Choroid plexus epithelial cell (primary cell): ENCODE results near the gene GAB4.

ENCODE experiments used
- DNase-seq: peaks from one replicate; pipeline ENCODE4 v3.0.0-alpha.2; 2010; ENCODE audit warnings: low read depth
- H3K4me3 ChIP-seq: 2 replicates; pipeline ENCODE4 v1.5.1; 2011; ENCODE audit warnings: low read depth, mild to moderate bottlenecking, control low read depth, low read length, moderate library complexity
- TF ChIP-seq, protein P1 (sequence below): conservative IDR thresholded peaks from 2 replicates; pipeline ENCODE4 v1.5.1; 2011; ENCODE audit warnings: low read depth, mild to moderate bottlenecking, control low read depth, inconsistent platforms, low read length, moderate library complexity

GAB4 gene

GRCh38 chr22:16933291-16934282 lies 74.4 kb downstream of the GAB4 start:
- DNase-seq: no peak
- TF ChIP-seq, protein P1, sequence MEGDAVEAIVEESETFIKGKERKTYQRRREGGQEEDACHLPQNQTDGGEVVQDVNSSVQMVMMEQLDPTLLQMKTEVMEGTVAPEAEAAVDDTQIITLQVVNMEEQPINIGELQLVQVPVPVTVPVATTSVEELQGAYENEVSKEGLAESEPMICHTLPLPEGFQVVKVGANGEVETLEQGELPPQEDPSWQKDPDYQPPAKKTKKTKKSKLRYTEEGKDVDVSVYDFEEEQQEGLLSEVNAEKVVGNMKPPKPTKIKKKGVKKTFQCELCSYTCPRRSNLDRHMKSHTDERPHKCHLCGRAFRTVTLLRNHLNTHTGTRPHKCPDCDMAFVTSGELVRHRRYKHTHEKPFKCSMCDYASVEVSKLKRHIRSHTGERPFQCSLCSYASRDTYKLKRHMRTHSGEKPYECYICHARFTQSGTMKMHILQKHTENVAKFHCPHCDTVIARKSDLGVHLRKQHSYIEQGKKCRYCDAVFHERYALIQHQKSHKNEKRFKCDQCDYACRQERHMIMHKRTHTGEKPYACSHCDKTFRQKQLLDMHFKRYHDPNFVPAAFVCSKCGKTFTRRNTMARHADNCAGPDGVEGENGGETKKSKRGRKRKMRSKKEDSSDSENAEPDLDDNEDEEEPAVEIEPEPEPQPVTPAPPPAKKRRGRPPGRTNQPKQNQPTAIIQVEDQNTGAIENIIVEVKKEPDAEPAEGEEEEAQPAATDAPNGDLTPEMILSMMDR: no peak
- no peak overlapping the region for H3K4me3 ChIP-seq

GRCh38 chr22:16932577-16932976 lies 75.4 kb downstream of the GAB4 start:
- no peak overlapping the region for H3K4me3 ChIP-seq
- DNase-seq: no peak
- TF ChIP-seq, protein P1: peak; percentile 8

- no peak overlapping the region for H3K4me3 ChIP-seq
- TF ChIP-seq, protein P1: no peak
- no peak for DNase-seq
Measured at GRCh38 chr22:16925407-16925966, 82.5 kb downstream of the GAB4 start.

DNA sequence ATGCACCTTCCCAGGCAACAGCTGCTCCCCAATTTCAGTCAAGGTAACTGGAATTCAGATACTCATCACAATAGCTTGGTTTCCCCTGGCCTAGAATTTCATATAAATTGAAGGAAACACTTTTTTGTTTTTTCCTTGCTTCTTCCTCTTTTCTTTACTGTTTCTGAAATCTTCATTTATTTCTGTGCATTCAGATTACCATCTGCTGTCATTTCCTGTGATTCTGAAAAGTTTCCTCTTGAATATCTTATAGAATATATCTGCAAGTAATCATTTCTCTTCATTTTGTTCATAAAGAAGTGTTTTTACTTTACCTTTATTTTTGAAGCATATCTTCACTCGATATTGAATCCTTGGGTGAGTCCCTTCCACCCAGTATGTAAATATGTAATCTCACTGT lies 85.3 kb downstream of the GAB4 start:
- H3K4me3 ChIP-seq: no peak overlapping the region
- DNase-seq: no peak
- TF ChIP-seq, protein P1: no peak

GRCh38 chr22:16922076-16922475 lies 85.9 kb downstream of the GAB4 start:
- no peak overlapping the region for H3K4me3 ChIP-seq
- DNase-seq: no peak
- TF ChIP-seq, protein P1: no peak

DNA sequence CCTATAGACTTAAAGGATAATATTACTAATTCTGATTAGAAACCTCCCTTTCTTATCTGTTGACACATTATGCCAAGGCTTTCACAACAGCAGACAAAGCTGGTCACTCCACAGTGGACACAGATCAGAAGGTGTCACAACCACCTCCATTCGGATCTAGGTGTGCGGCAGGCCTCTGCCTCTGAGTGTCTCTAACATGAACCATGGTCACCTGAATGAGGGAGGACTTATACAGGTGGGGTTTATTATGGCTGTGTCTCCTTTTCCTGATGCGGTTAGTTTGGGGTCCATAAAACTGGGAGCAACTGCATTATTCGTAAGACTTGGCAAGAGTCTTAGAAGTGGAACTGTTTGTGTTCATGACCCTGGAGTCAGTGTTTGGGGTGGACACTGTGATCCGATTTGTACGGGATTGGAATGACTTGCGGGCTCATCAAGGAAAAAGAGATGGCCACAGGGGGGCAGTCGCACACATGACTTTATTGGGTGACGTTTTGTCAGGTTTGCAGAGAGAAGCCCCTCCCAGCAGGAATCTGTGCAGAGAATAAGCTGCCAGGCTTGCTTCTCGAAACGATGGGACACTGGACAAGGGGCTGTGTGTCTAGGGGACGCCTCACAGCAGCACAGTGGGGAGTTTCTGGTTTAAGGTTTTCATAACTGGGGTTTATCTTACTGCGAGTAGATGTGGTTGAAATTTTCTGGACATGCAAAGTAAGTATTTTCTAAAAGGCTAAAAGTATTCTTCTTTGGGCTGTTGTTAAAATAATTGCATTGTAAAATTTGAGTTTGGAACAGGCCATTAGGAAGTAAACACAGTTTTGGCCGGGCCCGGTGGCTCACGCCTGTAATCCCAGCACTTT lies 90.6 kb downstream of the GAB4 start:
- DNase-seq: peak; percentile 67
- no peak overlapping the region for H3K4me3 ChIP-seq
- TF ChIP-seq, protein P1: peak; percentile 65
